ENCODE results near the gene PPP4R4.

Gene PPP4R4

DNA sequence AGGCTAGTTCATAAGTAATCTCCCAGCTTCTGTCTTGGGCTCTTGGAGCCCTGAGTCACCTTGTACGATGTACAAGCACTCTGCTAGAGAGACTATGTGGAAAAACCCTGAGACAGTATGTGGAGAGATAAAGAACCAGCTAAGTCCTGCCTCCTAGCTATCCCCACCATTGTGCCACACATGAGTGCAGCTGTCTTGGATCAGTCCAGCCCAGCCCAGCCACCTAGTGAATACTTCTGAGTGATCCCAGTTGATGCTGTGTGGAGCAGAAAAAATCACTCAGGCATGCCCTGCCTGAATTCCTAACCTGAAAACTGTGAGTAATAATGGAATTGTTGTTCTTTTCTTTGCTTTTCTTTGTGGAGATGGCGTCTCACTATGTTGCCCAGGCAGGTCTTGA, 154.1 kb downstream of the PPP4R4 start:
- no peak for DNase-seq (ENCODE audit: extremely low read depth, low read depth)
- TF ChIP-seq, protein P1, sequence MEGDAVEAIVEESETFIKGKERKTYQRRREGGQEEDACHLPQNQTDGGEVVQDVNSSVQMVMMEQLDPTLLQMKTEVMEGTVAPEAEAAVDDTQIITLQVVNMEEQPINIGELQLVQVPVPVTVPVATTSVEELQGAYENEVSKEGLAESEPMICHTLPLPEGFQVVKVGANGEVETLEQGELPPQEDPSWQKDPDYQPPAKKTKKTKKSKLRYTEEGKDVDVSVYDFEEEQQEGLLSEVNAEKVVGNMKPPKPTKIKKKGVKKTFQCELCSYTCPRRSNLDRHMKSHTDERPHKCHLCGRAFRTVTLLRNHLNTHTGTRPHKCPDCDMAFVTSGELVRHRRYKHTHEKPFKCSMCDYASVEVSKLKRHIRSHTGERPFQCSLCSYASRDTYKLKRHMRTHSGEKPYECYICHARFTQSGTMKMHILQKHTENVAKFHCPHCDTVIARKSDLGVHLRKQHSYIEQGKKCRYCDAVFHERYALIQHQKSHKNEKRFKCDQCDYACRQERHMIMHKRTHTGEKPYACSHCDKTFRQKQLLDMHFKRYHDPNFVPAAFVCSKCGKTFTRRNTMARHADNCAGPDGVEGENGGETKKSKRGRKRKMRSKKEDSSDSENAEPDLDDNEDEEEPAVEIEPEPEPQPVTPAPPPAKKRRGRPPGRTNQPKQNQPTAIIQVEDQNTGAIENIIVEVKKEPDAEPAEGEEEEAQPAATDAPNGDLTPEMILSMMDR (IDR thresholded peaks at IDR 0.05; ENCODE audit: low read depth, low read length, missing control alignments), result no peak
- no peak overlapping the region for H3K4me3 ChIP-seq (replicated peaks; ENCODE audit: low read depth, low read length)

Data from HFF-Myc (cell line).